Stimulated activated CD4-positive, alpha-beta T cell treated with anti-CD3 and anti-CD28 coated beads, Interleukin-1b, Interleukin-23, amount 100 ng/mL, for 4 hours (primary cell): Measurements from ENCODE around the gene DNAJB2.
"Not testable (repeated sequence)": the region's sequence is repeated elsewhere in the genome, so short reads cannot be mapped to it uniquely, and the experiment has no call there.

ENCODE experiments used
- DNase-seq, 2 donors: peaks; one replicate each; pipeline ENCODE4 v3.0.0-alpha.2; 2020; ENCODE audit warnings: low read depth in 2 of 2

The DNAJB2 gene

DNA sequence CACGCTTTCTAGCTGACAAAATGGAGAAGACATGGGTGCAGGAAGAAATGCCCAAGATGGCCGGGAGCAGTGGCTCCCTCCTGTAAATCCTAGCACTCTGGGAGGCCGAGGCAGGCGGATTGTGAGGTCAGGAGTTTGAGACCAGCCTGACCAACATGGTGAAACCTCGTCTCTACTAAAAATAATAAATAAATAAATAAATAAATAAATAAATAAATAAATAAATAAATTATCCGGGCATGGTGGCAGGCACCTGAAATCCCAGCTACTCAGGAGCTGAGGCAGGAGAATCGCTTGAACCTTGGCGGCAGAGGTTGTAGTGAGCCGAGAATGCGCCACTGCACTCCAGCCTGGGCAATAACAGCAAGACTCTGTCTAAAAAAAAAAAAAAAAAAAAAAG is 20.2 kb upstream of the DNAJB2 start:
- not testable (repeated sequence) for DNase-seq

DNA sequence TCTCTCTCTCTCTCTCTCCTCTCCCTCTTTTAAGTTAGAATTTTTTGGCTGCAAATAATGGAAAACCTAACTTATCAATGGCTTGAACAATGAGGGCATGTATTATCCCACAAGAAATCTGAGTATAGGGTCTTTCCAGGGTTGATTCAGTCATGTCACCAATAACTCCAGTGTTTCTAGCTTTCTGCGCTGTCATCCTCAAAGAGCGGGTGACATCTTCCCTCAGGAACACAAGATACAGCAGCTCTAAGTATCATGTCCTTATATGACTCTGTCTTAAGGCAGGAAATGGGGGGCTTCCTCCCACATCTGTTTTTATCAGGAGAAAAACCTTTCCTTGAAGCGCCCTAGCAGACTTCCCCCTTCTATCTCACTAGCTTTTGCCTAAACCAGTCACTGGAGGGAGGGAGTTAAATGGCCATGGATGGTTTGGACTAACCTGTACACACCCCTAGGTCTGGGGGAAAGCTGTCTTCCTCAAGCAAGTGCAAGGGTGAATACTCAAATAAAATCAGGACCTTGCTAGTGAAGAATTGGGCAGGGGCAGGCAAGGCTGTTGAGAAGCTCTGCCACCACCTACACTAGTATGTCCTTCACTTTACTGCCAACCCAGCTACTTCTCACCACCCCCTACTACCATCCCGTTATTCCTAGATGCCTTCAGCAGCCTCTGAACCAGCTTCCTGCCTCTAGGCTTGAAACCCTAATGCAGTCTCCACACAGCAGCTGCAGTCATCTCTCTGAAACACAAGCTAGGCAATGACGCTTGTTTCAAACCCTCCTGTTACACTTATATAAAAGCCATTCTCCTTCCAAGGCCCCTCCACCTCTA is 17.9 kb upstream of the DNAJB2 start:
- no peak for DNase-seq

DNA sequence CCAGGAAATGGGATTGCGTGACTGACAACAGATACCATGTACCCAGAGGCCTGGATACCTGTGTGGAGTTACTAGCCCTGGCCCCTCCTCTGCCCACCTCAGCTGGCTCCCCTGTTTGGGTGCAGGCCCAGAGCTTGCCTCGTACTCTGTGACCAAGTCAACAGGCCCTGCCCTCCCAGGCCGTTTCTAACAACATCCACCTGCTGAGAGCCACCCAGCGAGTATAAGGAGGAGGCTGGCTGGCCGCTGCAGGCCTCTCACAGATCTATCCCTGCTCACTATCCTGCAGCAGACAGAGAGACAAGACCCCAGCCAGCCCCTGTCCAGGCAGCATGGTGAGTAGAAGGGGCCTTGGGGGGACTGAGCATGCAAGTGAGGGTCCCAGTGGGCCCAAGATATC is 12.9 kb upstream of the DNAJB2 start:
- DNase-seq = no peak

DNA sequence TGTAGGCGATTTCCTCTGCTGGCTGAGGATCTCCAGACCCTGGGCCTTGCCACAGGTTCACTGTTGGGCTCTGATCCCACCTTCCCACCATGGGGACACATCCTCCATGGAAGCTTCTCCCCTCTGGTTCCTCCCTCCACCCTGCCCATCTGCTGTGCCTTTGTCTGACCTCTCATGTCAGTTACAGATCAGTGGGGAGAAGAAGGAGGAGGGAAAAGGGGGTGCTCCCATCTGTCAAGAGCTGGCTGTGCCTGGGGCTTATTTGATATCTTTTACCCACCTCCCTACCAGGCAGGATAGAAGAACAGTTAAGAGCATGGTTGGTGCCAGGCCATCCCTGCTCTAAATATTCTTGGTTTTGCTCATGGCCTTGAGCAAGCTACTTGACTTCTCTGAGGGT is 12.3 kb upstream of the DNAJB2 start:
- no peak for DNase-seq

DNA sequence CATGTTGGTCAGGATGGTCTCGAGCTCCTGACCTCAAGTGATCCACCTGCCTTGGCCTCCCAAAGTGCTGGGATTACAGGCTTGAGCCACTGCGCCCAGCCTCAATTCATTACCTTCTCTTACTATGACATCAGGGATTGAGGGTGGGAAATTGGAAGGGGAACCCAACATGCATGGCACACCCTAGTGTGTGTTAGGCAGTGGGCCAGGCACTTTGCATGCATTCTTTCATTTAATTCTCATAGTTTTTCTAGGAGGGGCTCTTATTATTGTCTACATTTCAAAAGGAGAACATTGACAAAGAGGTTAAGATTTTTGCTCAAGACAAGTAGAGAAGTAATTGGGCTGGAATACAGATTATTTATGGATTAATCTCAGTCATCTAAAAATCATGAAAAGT is 10.9 kb upstream of the DNAJB2 start:
- DNase-seq = no peak

DNA sequence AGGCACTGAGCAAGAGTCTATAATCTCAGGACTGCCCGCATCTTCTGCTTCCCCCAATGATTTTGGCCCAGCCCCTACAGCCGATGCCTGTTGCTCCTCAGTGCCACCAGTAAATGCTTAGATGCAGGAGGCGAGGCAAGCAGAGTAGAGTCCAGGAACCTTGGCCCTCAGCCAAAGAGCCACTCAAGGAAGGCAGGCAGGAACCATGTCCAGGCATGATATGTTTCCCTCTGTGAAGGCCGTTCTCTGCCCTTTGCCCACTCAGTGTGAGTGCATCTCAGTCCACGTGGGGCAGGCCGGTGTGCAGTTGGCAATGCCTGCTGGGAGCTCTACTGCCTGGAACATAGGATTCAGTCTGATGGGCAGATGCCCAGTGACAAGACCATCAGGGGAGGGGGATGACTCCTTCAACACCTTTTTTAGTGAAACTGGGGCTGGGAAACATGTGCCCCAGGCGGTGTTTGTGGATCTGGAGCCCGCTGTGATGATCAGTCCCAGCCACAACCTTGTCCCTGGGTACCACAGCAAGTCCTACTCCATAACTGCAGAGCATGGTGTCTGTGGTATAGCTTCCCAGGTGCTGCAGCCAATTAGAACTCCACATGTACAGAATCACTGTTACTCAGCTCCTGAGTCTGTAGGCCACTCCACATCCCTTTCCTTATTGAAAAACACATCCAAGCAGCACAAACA is 9.7 kb upstream of the DNAJB2 start:
- DNase-seq = no peak

DNA sequence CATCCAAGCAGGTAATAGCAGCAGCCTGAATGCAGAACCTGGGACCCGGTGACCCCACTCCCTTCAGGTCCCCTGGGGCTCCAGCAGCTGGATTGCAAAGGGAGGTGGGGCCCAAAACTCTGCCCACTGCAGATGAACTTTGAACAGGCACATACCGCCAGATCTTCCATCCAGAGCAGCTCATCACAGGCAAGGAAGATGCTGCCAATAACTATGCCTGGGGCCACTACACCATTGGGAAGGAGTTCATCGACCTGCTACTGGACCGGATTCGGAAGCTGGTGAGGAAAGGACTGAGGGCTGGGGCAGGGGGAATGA is 9.2 kb upstream of the DNAJB2 start:
- no peak for DNase-seq

DNA sequence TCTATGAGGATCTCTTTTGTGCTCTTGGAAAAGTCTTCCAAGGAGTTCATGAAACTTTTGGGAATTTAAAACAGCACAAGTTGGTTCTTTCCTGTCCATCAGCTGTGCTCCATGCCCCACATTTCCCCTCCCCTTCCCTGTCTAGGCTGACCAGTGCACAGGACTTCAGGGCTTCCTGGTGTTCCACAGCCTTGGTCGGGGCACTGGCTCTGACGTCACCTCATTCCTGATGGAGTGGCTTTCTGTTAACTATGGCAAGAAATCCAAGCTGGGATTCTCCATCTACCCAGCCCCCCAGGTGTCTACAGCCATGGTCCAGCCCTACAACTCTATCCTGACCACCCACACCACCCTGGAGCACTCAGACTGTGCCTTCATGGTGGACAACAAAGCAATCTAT is 8.1 kb upstream of the DNAJB2 start:
- no peak for DNase-seq

DNA sequence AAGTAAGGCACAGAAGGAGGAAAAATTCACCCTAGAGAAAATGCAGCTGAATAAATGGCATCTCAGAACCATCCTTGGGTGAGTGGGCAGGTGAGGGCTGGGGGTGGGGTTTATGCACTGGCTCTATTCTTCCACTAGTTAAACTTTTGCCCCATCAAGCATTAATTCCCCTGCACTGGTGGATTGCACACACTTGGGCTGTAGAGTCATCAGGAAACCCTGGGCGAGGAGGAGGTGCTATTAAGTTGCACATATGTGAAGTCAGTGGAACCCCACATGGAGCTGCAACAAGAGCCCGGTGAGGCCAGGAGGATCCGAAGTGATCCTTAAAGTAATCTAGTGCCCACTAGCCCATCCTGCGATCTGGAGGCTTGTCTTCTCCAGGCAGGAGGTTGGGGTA is 6.8 kb upstream of the DNAJB2 start:
- DNase-seq = no peak

DNA sequence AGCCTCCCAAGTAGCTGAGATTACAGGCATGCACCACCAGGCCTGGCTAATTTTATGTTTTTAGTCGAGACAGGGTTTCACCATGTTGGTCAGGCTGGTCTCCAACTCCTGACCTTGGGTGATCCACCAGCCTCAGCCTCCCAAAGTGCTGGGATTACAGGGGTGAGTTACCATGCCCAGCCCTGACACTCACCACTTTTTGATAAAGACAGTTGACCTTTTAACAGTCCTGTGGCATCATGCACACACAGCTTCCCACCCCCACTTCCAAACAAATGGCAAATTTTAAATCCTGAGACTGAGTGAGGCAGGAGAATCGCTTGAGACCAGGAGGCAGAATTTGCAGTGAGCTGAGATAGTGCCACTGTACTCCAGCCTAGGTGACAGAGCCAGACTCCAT is 6.2 kb upstream of the DNAJB2 start:
- DNase-seq = no peak

DNA sequence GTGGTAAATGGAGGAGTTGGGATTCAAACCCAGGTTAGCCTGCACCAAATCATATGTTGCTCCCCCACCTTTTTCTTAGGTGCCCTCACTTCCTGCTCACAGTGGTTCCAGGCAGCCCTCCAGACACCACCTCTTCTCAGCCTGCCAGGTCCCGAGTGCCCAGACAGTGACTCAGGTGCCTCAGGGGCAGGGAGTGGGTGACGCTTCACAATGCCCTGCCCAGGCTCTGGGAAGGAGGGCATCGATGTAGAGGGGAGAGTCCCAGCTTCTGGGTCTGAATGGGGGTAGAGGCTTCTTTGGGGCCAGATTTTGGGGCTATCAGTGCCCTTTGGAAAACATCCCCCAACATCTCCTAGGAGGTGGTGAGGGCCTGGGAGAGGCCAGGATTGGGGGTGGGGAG is 5.2 kb upstream of the DNAJB2 start:
- DNase-seq = no peak

DNA sequence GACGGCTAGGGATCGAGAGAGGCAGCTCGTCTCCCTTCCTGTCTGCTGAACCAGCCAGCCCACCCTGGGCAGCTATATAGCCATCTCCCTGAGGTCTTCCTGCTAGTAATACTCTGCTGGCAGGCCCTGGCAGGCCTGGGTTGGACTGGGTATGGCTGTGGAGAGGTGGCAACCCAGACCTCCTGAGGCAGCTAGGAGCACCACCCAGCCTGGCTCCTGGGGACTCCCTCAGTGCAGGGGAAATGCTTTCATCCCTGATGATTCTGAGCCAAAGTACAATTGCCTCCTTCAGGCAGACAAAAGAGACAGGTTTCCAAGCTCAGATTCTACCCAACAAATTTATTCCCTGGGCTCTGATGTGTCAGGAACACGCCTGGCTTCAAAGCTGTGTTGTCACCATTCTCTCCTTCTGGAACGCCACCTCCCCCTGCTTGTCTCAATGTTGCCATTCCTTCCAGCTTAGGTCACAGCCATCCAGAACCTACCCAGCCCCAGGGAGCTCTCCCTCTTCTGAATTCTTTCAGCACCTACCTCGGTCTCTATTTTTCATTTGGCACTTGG is 4.7 kb upstream of the DNAJB2 start:
- no peak for DNase-seq

DNA sequence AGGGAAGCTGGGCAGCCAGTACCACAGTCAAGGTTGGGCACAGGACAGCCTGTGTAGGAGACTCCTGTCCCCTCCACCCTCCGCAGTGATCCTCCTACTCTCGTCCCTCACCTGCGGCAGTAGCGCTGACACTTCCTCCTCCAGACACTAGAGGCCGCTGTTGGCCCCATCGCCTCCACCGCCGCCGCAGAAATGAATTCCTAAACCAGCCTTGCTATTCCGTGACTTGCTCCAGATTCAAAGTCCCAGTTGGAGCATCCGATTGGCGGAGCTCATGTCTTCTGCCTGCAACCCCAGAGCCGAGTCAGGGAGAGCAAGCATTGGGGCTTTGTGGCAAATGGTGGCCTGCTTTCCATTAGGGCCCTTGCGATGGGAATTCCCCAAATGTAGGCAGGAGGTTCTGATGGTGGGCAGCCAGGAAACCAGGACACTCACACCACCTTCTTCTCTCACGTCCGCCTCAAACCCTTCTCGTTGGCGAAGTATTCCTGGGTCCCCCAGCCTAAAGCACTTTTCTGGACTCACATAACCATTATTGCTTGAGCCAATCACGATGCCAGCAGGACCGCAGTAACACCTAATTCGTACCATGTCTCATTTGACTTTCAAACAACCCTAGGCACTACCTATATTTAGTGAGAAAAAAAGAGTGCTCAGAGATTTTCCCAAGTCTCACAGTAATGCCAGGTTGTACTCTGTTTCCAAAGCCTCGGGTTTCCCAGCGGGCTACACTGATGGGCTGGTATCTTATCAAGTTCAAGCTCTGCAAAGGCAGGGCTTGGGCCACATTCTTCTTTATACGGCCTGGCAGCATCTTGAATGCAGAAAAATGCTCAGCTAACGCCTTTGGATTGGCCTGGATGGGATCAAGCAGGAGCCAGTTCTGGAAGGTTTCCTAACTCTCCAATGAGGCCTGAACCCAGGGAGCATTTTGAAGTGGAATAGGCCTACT is 1.2 kb upstream of the DNAJB2 start:
- peak; percentile 62 to 70 for DNase-seq

DNA sequence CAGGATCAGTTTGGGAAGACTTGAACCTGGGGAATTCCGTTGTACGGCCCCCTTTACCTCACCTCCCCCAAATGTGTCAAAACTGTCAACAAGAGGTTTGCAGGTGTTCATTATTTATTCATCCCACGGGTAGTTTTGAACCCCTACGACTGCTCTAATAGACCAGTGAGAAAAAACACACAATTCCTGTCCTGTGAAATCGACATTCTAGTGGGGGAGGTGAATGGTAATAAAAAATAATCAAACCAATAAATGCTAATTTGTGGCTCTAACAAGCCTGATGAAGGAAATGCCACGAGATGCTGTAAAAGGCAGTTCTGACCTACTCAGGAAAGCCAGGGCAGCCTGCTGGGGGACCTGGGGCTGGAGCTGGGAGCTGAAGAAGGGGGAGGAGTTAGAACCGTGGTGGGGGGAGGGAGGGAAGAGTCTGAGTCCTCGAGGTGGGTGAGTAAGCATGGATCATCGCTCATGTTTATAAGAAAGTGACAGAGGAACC is 463 bp upstream of the DNAJB2 start:
- DNase-seq = no peak

DNA sequence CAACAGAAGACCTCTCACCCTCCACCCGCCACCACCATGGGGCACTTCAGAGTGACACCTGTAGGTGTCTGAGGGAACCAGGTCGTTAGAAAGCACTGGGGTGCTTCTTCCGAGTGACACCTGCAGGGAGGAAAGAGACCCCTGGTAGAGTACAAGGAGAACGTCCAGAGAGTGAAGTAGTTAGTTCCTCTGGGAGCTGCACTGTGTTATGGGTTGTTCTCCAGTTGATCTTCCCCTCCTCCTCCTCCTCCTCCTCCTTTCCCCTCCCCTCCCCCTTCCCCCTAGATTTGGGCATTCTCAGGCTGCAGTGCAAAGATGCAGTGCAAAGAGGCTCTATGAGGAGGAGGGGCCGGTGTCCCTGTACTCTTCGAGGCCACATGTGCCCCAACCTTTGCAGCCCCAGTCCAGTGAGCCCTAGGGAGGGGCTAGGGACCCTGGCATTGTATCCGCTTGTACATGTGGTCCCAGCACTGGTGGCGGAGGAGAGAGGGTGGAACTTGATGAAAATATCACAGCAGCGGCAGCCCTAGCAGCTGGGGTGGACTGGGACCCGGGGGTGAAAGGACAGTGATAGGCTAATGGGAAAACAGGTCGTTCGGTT is 850 bp downstream of the DNAJB2 start:
- DNase-seq = no peak

DNA sequence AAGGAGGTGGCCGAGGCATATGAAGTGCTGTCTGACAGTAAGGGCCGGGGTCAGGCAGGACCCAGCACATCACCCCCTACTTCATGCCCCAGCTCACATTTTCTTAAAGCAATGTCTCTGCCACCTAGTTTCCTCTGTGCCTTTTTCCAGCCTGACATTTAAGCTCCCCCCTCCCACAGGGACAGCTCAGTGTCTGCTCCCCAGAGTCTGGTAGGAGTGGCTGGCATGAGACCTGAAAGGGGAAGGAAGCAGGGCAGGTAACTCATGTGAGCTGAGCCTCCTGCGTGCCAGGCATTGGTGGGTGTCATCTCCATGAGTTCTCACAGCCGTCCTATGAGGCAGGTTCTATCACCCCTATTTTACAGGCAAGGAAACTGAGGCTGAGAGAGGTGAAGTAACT is 1.5 kb downstream of the DNAJB2 start:
- no peak for DNase-seq

DNA sequence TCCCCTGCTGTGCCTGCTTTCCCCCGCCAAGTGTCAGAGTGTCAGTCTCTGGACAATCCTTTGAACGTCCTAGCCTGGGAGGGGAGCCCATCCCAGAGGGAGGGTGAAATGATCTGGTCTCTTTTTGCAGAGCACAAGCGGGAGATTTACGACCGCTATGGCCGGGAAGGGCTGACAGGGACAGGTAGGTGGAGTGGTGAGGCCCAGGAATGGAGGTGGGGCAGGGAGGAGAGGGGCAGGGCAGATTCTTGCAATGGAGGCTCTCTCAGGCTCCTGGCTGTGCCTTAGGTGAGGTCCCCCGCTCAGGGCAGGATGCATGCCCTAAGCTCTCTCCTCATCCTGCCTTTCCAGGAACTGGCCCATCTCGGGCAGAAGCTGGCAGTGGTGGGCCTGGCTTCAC is 2.4 kb downstream of the DNAJB2 start:
- no peak for DNase-seq

DNA sequence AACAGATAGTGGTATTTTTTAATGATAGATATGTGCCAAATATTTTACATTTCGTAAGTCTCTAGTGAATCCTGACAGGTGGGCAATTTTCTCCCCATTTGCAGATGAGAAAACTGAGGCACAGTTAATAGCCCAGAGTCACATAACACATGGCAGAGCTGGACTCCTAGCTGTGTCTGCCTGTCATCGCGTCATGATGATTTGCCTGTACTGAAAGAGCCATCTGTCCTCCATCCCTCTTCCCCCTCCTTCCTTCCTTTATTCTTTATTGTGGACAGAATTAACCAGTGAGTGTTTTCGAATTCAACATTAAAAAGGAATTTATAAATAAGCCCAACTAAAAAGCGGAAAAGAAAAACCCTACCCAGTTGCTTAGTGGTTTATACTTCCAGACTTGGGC is 3.2 kb downstream of the DNAJB2 start:
- DNase-seq = no peak

DNA sequence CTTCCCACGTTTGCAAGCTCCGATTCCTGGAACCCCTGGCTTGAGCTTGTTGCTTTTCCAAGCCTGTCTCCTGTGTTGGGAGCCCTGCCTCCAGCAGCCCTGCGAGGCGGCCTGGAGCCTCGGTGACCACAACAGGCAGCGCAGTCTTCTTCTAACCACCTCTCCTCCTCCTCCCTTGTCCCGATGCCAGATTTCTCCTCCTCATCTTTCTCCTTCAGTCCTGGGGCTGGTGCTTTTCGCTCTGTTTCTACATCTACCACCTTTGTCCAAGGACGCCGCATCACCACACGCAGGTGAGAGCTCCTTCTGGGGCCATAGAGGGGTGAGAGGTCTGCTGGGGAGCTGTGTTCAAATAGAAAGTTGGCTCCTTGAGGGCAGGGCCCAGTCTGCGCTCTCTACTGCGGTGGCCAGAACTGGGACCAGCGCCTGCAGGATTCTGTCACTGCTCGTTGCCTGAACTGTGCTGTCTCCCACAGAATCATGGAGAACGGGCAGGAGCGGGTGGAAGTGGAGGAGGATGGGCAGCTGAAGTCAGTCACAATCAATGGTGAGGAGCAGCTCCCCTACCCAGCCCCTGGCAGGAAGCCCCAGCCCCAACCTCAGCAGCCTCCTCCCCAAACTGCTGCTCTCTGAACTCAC is 3.9 kb downstream of the DNAJB2 start:
- no peak for DNase-seq

DNA sequence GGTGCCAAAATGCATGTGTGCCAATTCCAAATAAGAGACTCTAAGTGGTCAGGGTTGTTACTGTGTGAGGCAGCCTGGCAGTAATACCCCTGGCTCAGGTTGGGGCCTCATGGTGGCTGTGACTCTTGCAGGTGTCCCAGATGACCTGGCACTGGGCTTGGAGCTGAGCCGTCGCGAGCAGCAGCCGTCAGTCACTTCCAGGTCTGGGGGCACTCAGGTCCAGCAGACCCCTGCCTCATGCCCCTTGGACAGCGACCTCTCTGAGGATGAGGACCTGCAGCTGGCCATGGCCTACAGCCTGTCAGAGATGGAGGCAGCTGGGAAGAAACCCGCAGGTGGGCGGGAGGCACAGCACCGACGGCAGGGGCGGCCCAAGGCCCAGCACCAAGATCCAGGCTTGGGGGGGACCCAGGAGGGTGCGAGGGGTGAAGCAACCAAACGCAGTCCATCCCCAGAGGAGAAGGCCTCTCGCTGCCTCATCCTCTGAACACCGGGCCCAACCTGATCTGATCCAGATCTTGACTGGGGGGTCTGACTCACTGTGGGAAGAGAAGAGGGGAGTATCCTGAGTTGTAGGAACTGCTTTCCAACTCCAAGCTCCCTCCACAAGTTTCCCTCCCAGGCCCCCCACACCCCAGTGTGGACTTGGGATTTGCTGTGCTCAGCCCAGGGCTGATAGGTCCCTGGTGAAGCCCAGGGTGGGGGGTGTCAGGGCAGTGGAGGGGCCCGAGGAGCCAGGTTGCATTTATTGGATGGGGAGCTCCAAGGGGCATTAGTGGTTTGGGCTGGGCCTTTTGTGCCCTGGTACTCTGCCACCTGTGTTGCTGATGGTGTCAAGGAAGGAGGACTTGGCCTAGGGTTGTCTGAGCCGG is 5.6 kb downstream of the DNAJB2 start:
- DNase-seq = no peak
